ENCODE data around the gene NOPCHAP1. TPM values are rescaled to one million over a fixed set of nuclear protein-coding genes. Genes with fewer than 3 reads are reported as not detected.

The NOPCHAP1 gene
- total and polyA plus RNA-seq, 2 donors (not counting 1 experiment from before 2014, with no cell fraction given), result 3.2 to 21.2 TPM

DNA sequence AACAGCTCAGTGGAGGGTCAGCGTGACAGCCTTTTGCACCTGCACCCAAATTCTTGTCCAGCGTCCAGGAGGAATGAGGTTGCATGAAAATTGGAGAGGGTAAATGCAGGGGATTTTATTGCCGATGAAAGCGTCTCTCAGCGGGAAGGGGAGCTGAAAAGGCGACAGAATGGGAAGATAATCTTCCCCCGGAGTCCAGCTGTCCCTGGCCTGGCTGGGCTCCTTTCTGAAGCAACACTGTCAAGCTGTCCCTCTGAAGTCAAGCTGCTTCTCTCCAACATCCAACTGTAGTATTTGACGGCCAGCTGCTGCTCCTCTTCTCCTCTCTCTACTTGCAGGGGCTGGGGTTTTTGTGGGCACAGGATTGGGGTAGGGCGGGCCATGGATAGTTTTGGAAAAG lies 32.7 kb downstream of the NOPCHAP1 start:
- WGBS (ENCODE audit: insufficient coverage), result 100% methylated on average over 7 of the region's 9 CpGs
- Mint-ChIP-seq H3K4me3 (no peak overlapping the region), H3K27me3 (no peaks in the 10 kb centered on the region), H3K4me1 (no peaks in the 10 kb centered on the region), H3K27ac (no peak overlapping the region), H3K9me3 (ENCODE audit: insufficient read depth) (no peaks in the 10 kb centered on the region)
- H3K9ac ChIP-seq (ENCODE audit: low read length), result no peak overlapping the region
- intact Hi-C loops (cut with micrococcal nuclease), result no loop called here
- H3K4me1 ChIP-seq (ENCODE audit: control insufficient read depth in 2 of 2, insufficient read depth in 2 of 2, low read length in 2 of 2), result no peaks in the 10 kb centered on the region
- no peaks in the 10 kb centered on the region for H3K79me2 ChIP-seq (ENCODE audit: control insufficient read depth, insufficient read depth, low read length)
- no peak for ATAC-seq (ENCODE audit: low read depth)
- H3K27me3 ChIP-seq (replicated peaks in 1 of 4; ENCODE audit: control extremely low read depth in 1 of 4, control insufficient read depth in 3 of 4, insufficient read depth in 4 of 4, low read length in 3 of 4), result no peaks in the 10 kb centered on the region
- no peak overlapping the region for H3K4me3 ChIP-seq (ENCODE audit: control extremely low read depth in 1 of 5, extremely low read depth in 1 of 5, insufficient read depth in 1 of 5, low read depth in 2 of 5, low read length in 4 of 5)
- TF ChIP-seq, protein P1, sequence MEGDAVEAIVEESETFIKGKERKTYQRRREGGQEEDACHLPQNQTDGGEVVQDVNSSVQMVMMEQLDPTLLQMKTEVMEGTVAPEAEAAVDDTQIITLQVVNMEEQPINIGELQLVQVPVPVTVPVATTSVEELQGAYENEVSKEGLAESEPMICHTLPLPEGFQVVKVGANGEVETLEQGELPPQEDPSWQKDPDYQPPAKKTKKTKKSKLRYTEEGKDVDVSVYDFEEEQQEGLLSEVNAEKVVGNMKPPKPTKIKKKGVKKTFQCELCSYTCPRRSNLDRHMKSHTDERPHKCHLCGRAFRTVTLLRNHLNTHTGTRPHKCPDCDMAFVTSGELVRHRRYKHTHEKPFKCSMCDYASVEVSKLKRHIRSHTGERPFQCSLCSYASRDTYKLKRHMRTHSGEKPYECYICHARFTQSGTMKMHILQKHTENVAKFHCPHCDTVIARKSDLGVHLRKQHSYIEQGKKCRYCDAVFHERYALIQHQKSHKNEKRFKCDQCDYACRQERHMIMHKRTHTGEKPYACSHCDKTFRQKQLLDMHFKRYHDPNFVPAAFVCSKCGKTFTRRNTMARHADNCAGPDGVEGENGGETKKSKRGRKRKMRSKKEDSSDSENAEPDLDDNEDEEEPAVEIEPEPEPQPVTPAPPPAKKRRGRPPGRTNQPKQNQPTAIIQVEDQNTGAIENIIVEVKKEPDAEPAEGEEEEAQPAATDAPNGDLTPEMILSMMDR (IDR thresholded peaks at IDR 0.05), result no peak
- TF ChIP-seq EZH2 (IDR thresholded peaks at IDR 0.05; ENCODE audit: borderline replicate concordance, insufficient read depth, low read depth, low read length, poor library complexity, severe bottlenecking), result no peak
- peaks cover 3% of the 10 kb centered on the region in 2 experiments for H3K36me3 ChIP-seq (replicated peaks in 1 of 2; ENCODE audit: control extremely low read depth in 1 of 2, control insufficient read depth in 1 of 2, extremely low read depth in 1 of 2, insufficient read depth in 2 of 2, low read length in 1 of 2)
- H4K20me1 ChIP-seq (ENCODE audit: control insufficient read depth, insufficient read depth, low read length, poor library complexity, severe bottlenecking), result no peaks in the 10 kb centered on the region
- no peak overlapping the region for H2AFZ ChIP-seq (ENCODE audit: insufficient read depth, low read depth, low read length, poor library complexity, severe bottlenecking)
- no peak for DNase-seq
- no peak overlapping the region for H3K4me2 ChIP-seq (replicated peaks; ENCODE audit: low read depth, low read length, poor library complexity, severe bottlenecking)
- ChIA-PET CTCF (no interaction called here), POLR2A (no interaction called here)
- no peak overlapping the region for H3K27ac ChIP-seq (ENCODE audit: low read length in 2 of 2)
- no peaks in the 10 kb centered on the region for H3K9me3 ChIP-seq (ENCODE audit: control extremely low read depth in 1 of 3, control insufficient read depth in 2 of 3, insufficient read depth in 1 of 3, low read length in 2 of 3)

DNA sequence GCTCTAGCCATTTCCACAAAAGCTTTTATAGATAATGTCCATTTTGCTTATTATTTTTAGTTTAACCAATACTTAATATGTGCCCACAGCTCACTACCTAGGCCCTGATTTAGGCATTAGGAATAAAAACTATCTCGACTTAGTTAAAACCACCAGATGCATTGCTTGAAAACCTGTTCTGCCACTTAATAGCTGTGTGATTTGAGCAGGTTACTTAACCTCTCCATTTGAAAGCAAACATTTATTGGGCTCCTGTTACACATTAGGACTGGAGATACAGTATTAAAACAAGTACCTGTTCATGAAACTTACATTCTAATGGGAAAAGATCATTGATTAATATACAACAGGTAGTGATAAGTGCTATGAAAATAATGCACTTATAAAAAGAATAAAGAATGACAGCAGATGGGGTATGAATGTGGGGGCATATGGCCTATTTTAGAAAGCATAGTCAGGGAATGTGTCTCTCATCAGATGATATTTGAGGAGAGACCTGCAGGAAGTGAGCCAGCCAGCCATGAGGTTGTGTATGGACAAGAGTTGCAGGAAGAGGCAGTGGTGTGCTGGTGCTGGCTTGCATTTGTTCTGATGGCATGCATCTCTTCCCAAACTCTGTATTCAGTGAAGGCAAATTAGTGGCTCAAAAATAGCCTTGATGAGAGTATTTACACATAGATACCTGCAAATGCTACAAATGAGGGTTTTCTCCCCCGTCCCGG lies 34.3 kb downstream of the NOPCHAP1 start:
- ATAC-seq (ENCODE audit: low read depth) (no peak), DNase-seq (no peak)
- H3K27ac ChIP-seq (ENCODE audit: low read length in 2 of 2), result no peak overlapping the region
- no peak overlapping the region for H3K9ac ChIP-seq (ENCODE audit: low read length)
- WGBS (ENCODE audit: insufficient coverage), result no CpG with 5 or more reads among the region's 3 CpGs
- CTCF ChIA-PET, result interaction anchor here (1.4 kb wide), 1 partner anchor 32 kb away, joined by 3 read pairs; no protein-coding TSS in a partner anchor
- H4K20me1 ChIP-seq (ENCODE audit: control insufficient read depth, insufficient read depth, low read length, poor library complexity, severe bottlenecking), result no peaks in the 10 kb centered on the region
- no peaks in the 10 kb centered on the region for H3K27me3 Mint-ChIP-seq
- H3K9me3 Mint-ChIP-seq (ENCODE audit: insufficient read depth), result no peaks in the 10 kb centered on the region
- H3K27me3 ChIP-seq (replicated peaks in 1 of 4; ENCODE audit: control extremely low read depth in 1 of 4, control insufficient read depth in 3 of 4, insufficient read depth in 4 of 4, low read length in 3 of 4), result no peaks in the 10 kb centered on the region
- no peaks in the 10 kb centered on the region for H3K79me2 ChIP-seq (ENCODE audit: control insufficient read depth, insufficient read depth, low read length)
- H2AFZ ChIP-seq (ENCODE audit: insufficient read depth, low read depth, low read length, poor library complexity, severe bottlenecking), result no peak overlapping the region
- H3K4me3 ChIP-seq (ENCODE audit: control extremely low read depth in 1 of 5, extremely low read depth in 1 of 5, insufficient read depth in 1 of 5, low read depth in 2 of 5, low read length in 4 of 5), result no peak overlapping the region
- TF ChIP-seq, protein P1 (IDR thresholded peaks at IDR 0.05), result no peak
- TF ChIP-seq EZH2 (IDR thresholded peaks at IDR 0.05; ENCODE audit: borderline replicate concordance, insufficient read depth, low read depth, low read length, poor library complexity, severe bottlenecking), result no peak
- H3K36me3 ChIP-seq (replicated peaks in 1 of 2; ENCODE audit: control extremely low read depth in 1 of 2, control insufficient read depth in 1 of 2, extremely low read depth in 1 of 2, insufficient read depth in 2 of 2, low read length in 1 of 2), result peaks cover 0 to 3% of the 10 kb centered on the region in 2 experiments
- no peaks in the 10 kb centered on the region for H3K9me3 ChIP-seq (ENCODE audit: control extremely low read depth in 1 of 3, control insufficient read depth in 2 of 3, insufficient read depth in 1 of 3, low read length in 2 of 3)
- no peak overlapping the region for H3K27ac Mint-ChIP-seq
- intact Hi-C loops (cut with micrococcal nuclease), result no loop called here
- POLR2A ChIA-PET, result no interaction called here
- H3K4me2 ChIP-seq (replicated peaks; ENCODE audit: low read depth, low read length, poor library complexity, severe bottlenecking), result no peak overlapping the region
- no peaks in the 10 kb centered on the region for H3K4me1 Mint-ChIP-seq
- no peaks in the 10 kb centered on the region for H3K4me1 ChIP-seq (ENCODE audit: control insufficient read depth in 2 of 2, insufficient read depth in 2 of 2, low read length in 2 of 2)
- H3K4me3 Mint-ChIP-seq, result no peak overlapping the region

Data from B cell (primary cell).